ENCODE results near the gene SALL4. TPM values are rescaled to one million over a fixed set of nuclear protein-coding genes. Genes with fewer than 3 reads are reported as not detected.

The SALL4 gene
- total and polyA plus RNA-seq, 7 donors = not detected

DNA sequence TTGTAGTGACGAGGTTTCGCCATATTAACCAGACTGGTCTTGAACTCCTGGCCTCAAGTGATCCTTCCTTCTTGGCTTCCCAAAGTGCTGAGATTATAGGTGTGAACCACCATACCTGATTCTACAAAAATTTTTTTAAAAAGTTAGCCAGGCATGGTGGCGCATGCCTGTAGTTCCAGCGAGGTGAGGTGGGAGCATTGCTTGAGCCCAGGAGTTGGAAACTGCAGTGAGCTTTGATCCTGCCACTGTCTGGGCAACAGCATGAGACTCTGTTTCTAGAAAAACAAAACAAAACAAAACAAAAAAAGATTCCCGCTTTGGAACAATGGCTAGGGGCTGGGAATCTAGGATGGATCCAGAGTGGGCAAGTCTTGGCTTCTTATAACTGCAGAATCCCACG lies 35.1 kb upstream of the SALL4 start:
- Histone ChIP-seq H3K4me3 (no peak overlapping the region), H3K27ac (no peak overlapping the region), H3K27me3 (ENCODE audit: insufficient read depth in 3 of 3, low read length in 2 of 3) (no peaks in the 10 kb centered on the region), H3K4me1 (no peaks in the 10 kb centered on the region), H3K9me3 (no peaks in the 10 kb centered on the region), H3K36me3 (ENCODE audit: insufficient read depth in 1 of 2, low read depth in 1 of 2) (no peaks in the 10 kb centered on the region)
- intact Hi-C loops (cut with DNase I) = no loop called here
- DNase-seq (no peak), ATAC-seq (no peak)
- TF ChIP-seq, protein P1, sequence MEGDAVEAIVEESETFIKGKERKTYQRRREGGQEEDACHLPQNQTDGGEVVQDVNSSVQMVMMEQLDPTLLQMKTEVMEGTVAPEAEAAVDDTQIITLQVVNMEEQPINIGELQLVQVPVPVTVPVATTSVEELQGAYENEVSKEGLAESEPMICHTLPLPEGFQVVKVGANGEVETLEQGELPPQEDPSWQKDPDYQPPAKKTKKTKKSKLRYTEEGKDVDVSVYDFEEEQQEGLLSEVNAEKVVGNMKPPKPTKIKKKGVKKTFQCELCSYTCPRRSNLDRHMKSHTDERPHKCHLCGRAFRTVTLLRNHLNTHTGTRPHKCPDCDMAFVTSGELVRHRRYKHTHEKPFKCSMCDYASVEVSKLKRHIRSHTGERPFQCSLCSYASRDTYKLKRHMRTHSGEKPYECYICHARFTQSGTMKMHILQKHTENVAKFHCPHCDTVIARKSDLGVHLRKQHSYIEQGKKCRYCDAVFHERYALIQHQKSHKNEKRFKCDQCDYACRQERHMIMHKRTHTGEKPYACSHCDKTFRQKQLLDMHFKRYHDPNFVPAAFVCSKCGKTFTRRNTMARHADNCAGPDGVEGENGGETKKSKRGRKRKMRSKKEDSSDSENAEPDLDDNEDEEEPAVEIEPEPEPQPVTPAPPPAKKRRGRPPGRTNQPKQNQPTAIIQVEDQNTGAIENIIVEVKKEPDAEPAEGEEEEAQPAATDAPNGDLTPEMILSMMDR (IDR thresholded peaks at IDR 0.05) = no peak
- 71 to 80% (median 72%) methylated on average over 6 of the region's 6 CpGs for WGBS, 3 donors

DNA sequence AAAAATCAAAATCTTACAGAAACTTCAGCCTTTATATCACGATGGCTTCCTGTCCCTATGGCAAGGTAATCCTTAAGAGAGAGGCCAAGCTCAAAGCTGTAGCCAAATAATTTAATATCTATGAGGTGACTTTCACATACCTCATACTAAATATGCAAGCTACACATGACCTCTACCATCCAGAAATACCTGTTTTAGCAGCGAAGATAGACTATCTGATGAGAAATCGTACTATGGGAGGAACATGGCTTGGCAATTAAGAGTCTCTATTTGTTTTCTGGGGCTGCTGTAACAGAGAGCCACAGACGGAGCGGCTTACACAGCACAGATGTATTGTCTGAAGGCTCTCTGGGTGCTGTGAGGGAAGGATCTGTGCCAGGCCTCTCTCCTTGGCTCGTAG lies 31.0 kb upstream of the SALL4 start:
- Histone ChIP-seq H3K27me3 (ENCODE audit: insufficient read depth in 3 of 3, low read length in 2 of 3) (no peaks in the 10 kb centered on the region), H3K27ac (no peak overlapping the region), H3K4me1 (no peaks in the 10 kb centered on the region), H3K36me3 (ENCODE audit: insufficient read depth in 1 of 2, low read depth in 1 of 2) (no peaks in the 10 kb centered on the region), H3K9me3 (no peaks in the 10 kb centered on the region), H3K4me3 (no peak overlapping the region)
- DNase-seq (no peak), ATAC-seq (no peak)
- 81 to 84% (median 83%) methylated on average over 6 of the region's 6 CpGs for WGBS, 3 donors
- TF ChIP-seq, protein P1 (IDR thresholded peaks at IDR 0.05) = no peak
- intact Hi-C loops (cut with DNase I) = no loop called here

DNA sequence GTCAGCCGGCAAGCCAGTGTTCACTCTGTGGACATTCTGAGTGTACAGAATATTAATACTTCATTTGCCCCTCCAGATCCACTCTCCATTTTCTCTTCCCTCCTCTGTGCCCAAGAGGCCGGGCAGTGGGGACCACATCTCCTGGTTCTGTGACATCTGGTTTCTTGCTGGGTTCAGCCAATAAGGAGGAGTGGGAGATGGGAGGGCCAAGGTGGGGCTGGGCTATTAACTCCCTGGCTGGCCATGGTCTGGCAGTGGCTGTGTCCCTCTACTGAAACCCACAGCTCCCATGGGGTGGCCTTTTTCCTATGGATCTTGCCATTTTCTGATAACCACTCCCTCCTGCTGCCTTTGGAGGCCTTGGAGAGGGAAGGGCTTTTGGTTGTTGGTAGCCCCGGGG lies 30.0 kb upstream of the SALL4 start:
- TF ChIP-seq, protein P1 (IDR thresholded peaks at IDR 0.05) = no peak
- intact Hi-C loops (cut with DNase I) = no loop called here
- 65 to 75% (median 69%) methylated on average over 3 of the region's 3 CpGs for WGBS, 3 donors
- Histone ChIP-seq H3K36me3 (ENCODE audit: insufficient read depth in 1 of 2, low read depth in 1 of 2) (no peaks in the 10 kb centered on the region), H3K9me3 (no peaks in the 10 kb centered on the region), H3K4me1 (no peaks in the 10 kb centered on the region), H3K27me3 (ENCODE audit: insufficient read depth in 3 of 3, low read length in 2 of 3) (no peaks in the 10 kb centered on the region), H3K4me3 (no peak overlapping the region), H3K27ac (no peak overlapping the region)
- DNase-seq (no peak), ATAC-seq (no peak)

DNA sequence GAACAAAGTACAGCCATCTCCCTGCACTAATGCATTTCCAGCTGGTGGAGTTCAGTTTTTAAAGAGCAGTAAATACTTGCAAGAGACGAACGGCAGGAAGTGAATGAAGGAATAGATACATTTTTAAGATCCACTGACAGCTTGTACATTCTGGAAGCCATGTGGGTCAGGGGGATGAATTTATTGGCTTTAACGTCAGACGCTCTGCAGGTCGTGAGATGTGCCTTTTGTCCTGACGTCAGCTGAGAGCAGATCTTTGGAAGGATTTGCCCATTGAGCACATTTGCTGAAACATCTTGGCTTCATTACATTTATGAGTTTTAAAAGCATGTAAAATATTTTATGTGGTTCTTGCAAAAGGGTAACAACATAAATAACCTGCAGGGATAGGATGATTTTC lies 29.5 kb upstream of the SALL4 start:
- H3K36me3 ChIP-seq (ENCODE audit: insufficient read depth in 1 of 2, low read depth in 1 of 2) = no peaks in the 10 kb centered on the region
- TF ChIP-seq, protein P1 (IDR thresholded peaks at IDR 0.05) = no peak
- H3K9me3 ChIP-seq = no peaks in the 10 kb centered on the region
- no peak for DNase-seq
- H3K4me1 ChIP-seq = no peaks in the 10 kb centered on the region
- ATAC-seq = no peak
- no peaks in the 10 kb centered on the region for H3K27me3 ChIP-seq (ENCODE audit: insufficient read depth in 3 of 3, low read length in 2 of 3)
- no peak overlapping the region for H3K27ac ChIP-seq
- 26 to 39% (median 35%) methylated on average over 6 of the region's 6 CpGs for WGBS, 3 donors
- no peak overlapping the region for H3K4me3 ChIP-seq
- intact Hi-C loops (cut with DNase I) = no loop called here

DNA sequence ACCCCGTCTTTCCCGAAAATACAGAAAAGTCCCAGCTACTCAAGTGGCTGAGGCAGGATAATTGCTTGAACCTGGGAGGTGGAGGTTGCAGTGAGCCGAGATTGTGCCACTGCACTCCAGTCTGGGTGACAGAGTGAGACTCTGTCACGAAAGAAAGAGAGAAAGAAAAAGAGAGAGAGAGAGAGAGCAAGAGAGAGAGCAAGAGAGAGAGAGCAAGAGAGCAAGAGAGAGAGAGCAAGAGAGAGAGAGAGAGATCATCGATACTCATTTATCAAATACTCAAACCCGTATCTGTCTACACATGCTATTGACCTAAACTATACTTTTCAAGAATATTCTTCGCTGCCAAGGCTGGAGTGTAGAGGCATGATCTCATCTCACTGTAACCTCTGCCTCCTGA lies 28.2 kb upstream of the SALL4 start:
- Histone ChIP-seq H3K4me1 (no peaks in the 10 kb centered on the region), H3K36me3 (ENCODE audit: insufficient read depth in 1 of 2, low read depth in 1 of 2) (no peaks in the 10 kb centered on the region), H3K4me3 (no peak overlapping the region), H3K27me3 (ENCODE audit: insufficient read depth in 3 of 3, low read length in 2 of 3) (no peaks in the 10 kb centered on the region), H3K27ac (no peak overlapping the region), H3K9me3 (no peaks in the 10 kb centered on the region)
- ATAC-seq = no peak
- 79 to 87% (median 84%) methylated on average over 7 of the region's 7 CpGs for WGBS, 3 donors
- intact Hi-C loops (cut with DNase I) = no loop called here
- TF ChIP-seq, protein P1 (IDR thresholded peaks at IDR 0.05) = no peak
- no peak for DNase-seq

Data from psoas muscle (tissue), 8 donors.